Fibroblast of lung (primary cell): ENCODE measurements around the gene ZNF302. TPM values are rescaled to one million over a fixed set of nuclear protein-coding genes. Genes with fewer than 3 reads are reported as not detected.

ENCODE experiments used
- DNase-seq, 2 donors: peaks; one replicate each; pipeline versions ENCODE4 v3.0.0 to v3.0.0-alpha.2; 2010; ENCODE audit warnings: low read depth in 2 of 2
- H2AFZ ChIP-seq: 2 replicates; pipeline ENCODE4 v1.5.1; 2012; ENCODE audit warnings: low read length, control low read depth, inconsistent platforms
- H3K27ac ChIP-seq: 2 replicates; pipeline ENCODE4 v1.5.1; 2011; ENCODE audit warnings: low read length, control low read depth; ENCODE audit not compliant: insufficient read depth
- H3K27me3 ChIP-seq: 2 replicates; pipeline ENCODE4 v1.5.1; 2011; ENCODE audit warnings: mild to moderate bottlenecking, low read length; ENCODE audit not compliant: control insufficient read depth, insufficient read depth
- H3K36me3 ChIP-seq: 2 replicates; pipeline ENCODE4 v1.5.1; 2011; ENCODE audit warnings: low read length; ENCODE audit not compliant: control insufficient read depth, insufficient read depth
- H3K4me1 ChIP-seq: 2 replicates; pipeline ENCODE4 v1.5.1; 2011; ENCODE audit warnings: low read length; ENCODE audit not compliant: control insufficient read depth, insufficient read depth; ENCODE audit errors: extremely low read depth
- H3K4me2 ChIP-seq: 2 replicates; pipeline ENCODE4 v1.5.1; 2011; ENCODE audit warnings: low read length, control low read depth; ENCODE audit not compliant: insufficient read depth; ENCODE audit errors: extremely low read depth
- H3K4me3 ChIP-seq, 4 experiments: fragments of 200-600 bp in 1 of 4; sonication (generic) in 1 of 4; replicated peaks in 1 of 4; 2 replicates each; pipeline ENCODE4 v1.5.1; 2011 to 2016; ENCODE audit warnings: low read length in 4 of 4, low read depth in 3 of 4, mild to moderate bottlenecking in 3 of 4, control low read depth in 2 of 4, inconsistent platforms in 1 of 4, mixed read lengths in 1 of 4; ENCODE audit not compliant: insufficient read depth in 1 of 4; ENCODE audit errors: control extremely low read depth in 1 of 4
- H3K79me2 ChIP-seq: 2 replicates; pipeline ENCODE4 v1.5.1; 2012; ENCODE audit warnings: mild to moderate bottlenecking, low read length, inconsistent platforms; ENCODE audit not compliant: control insufficient read depth, insufficient read depth
- H3K9ac ChIP-seq: 2 replicates; pipeline ENCODE4 v1.5.1; 2011; ENCODE audit warnings: mild to moderate bottlenecking, low read length, control low read depth; ENCODE audit not compliant: insufficient read depth
- H3K9me3 ChIP-seq: 2 replicates; pipeline ENCODE4 v1.5.1; 2012; ENCODE audit warnings: low read depth, low read length; ENCODE audit not compliant: control insufficient read depth, insufficient read depth
- H4K20me1 ChIP-seq: 2 replicates; pipeline ENCODE4 v1.5.1; 2011; ENCODE audit warnings: low read length; ENCODE audit not compliant: control insufficient read depth, insufficient read depth; ENCODE audit errors: extremely low read depth
- EZH2 ChIP-seq: IDR thresholded peaks from 2 replicates; pipeline ENCODE4 v1.5.1; 2012; ENCODE audit warnings: low read length, control low read depth, mild to moderate bottlenecking; ENCODE audit errors: missing control alignments
- polyA plus RNA-seq, 2 donors: library from polyadenylated mRNA; depleted of rRNA in 1 of 2; stranded (reverse) in 1 of 2; unstranded in 1 of 2; fragments of >200 nt; gene quantifications; 2 replicates each; pipeline ENCODE4 v1.2.1, GENCODE V29; 2011 to 2012; ENCODE audit warnings: missing spikeins in 1 of 2
- total RNA-seq: library from RNA; depleted of rRNA; stranded (reverse); fragments of >200 nt; gene quantifications from 2 replicates; pipeline ENCODE4 v1.2.1, GENCODE V29; 2014
- TF ChIP-seq, protein P1 (sequence below), 2 donors: IDR thresholded peaks in 1 of 2; conservative IDR thresholded peaks in 1 of 2; 1 replicate in 1 of 2; 2 replicates in 1 of 2; pipeline ENCODE4 v1.5.1; 2011 to 2012; ENCODE audit warnings: low read length in 2 of 2, control low read depth in 1 of 2, inconsistent platforms in 1 of 2, low read depth in 1 of 2, mild to moderate bottlenecking in 1 of 2

The ZNF302 gene
- total and polyA plus RNA-seq, 2 donors (not counting 1 experiment from before 2014, with no cell fraction given), result 14.5 to 21.6 TPM

DNA sequence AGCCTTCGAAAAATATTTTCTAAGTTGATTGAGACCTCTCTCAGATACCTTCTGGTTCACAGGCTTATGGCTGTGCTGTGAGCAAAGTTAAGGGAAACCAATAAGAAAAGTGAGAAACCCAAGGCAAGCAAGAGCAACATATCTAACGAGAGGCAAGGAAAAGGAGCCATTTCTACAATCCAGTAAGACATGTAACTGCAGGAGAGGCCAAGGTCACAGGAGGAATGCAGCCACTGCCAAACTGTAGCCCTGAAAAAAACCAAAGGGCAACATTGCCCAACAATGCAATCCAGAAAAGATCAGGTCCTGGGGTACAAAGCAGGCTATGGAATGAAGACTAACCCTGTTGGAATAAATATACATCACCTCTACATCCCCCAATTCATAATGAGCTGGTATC lies 21.8 kb upstream of the ZNF302 start:
- H3K4me1 ChIP-seq, result no peaks in the 10 kb centered on the region
- no peak overlapping the region for H3K27ac ChIP-seq
- no peaks in the 10 kb centered on the region for H3K36me3 ChIP-seq
- TF ChIP-seq, protein P1, sequence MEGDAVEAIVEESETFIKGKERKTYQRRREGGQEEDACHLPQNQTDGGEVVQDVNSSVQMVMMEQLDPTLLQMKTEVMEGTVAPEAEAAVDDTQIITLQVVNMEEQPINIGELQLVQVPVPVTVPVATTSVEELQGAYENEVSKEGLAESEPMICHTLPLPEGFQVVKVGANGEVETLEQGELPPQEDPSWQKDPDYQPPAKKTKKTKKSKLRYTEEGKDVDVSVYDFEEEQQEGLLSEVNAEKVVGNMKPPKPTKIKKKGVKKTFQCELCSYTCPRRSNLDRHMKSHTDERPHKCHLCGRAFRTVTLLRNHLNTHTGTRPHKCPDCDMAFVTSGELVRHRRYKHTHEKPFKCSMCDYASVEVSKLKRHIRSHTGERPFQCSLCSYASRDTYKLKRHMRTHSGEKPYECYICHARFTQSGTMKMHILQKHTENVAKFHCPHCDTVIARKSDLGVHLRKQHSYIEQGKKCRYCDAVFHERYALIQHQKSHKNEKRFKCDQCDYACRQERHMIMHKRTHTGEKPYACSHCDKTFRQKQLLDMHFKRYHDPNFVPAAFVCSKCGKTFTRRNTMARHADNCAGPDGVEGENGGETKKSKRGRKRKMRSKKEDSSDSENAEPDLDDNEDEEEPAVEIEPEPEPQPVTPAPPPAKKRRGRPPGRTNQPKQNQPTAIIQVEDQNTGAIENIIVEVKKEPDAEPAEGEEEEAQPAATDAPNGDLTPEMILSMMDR (conservative IDR thresholded peaks at IDR 0.05 in 1 of 2, IDR thresholded peaks at IDR 0.05 in 1 of 2; ENCODE audit: low read depth in 1 of 2, low read length in 2 of 2), result no peak
- no peak for TF ChIP-seq EZH2
- no peak overlapping the region for H3K4me2 ChIP-seq
- no peaks in the 10 kb centered on the region for H3K27me3 ChIP-seq
- H3K4me3 ChIP-seq, result no peak overlapping the region
- H2AFZ ChIP-seq, result no peak overlapping the region
- no peak for DNase-seq
- no peak overlapping the region for H3K9ac ChIP-seq
- H3K79me2 ChIP-seq, result no peaks in the 10 kb centered on the region
- no peaks in the 10 kb centered on the region for H3K9me3 ChIP-seq
- H4K20me1 ChIP-seq, result no peaks in the 10 kb centered on the region

DNA sequence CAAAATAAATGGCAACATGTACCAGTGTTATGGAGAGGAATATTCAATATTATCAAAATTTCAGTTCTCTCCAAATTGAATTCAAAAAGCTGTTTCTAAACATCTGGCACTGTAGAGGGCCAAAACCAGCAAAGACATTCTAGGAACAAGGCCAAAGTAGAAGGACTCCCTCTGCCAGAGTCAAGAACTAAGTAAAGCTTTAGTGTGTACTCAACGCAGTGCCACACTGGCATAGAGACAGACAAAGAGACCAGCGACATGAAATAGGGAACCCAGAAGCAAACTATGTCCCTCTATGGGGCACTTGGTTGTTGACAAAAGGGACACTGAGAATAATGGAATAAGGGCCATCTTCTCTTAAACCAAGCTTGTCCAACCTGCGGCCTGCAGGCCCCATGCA lies 16.1 kb upstream of the ZNF302 start:
- DNase-seq, result no peak
- Histone ChIP-seq H3K9ac (no peak overlapping the region), H3K27me3 (no peaks in the 10 kb centered on the region), H3K9me3 (no peaks in the 10 kb centered on the region), H3K27ac (no peak overlapping the region), H3K4me1 (no peaks in the 10 kb centered on the region), H3K4me2 (no peak overlapping the region), H4K20me1 (no peaks in the 10 kb centered on the region), H3K79me2 (no peaks in the 10 kb centered on the region), H2AFZ (no peak overlapping the region), H3K4me3 (no peak overlapping the region), H3K36me3 (no peaks in the 10 kb centered on the region)
- no peak for TF ChIP-seq EZH2
- TF ChIP-seq, protein P1 (conservative IDR thresholded peaks at IDR 0.05 in 1 of 2, IDR thresholded peaks at IDR 0.05 in 1 of 2; ENCODE audit: low read depth in 1 of 2, low read length in 2 of 2), result no peak

DNA sequence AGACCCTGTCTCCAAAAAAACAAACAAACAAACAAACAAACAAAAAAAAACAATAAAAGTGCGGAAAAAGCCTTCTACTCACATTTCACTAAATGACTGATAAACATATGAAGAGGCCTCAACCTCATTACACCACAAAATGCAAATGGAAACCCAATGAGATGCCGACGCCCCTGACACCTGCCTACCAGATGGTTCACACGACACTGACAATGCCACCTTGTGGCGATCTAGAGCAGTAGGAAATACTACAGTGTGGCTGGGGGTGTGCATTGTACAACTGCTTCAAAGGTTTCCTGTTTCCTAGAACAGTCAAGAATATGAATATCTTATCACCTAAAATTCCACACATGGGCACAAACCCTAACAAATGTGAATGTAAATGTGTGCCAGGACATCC lies 14.6 kb upstream of the ZNF302 start:
- Histone ChIP-seq H3K27me3 (no peaks in the 10 kb centered on the region), H3K9ac (no peak overlapping the region), H3K27ac (no peak overlapping the region), H4K20me1 (no peaks in the 10 kb centered on the region), H2AFZ (no peak overlapping the region), H3K4me1 (no peaks in the 10 kb centered on the region), H3K9me3 (no peaks in the 10 kb centered on the region), H3K4me3 (no peak overlapping the region), H3K36me3 (no peaks in the 10 kb centered on the region), H3K4me2 (no peak overlapping the region), H3K79me2 (no peaks in the 10 kb centered on the region)
- DNase-seq, result no peak
- TF ChIP-seq, protein P1 (conservative IDR thresholded peaks at IDR 0.05 in 1 of 2, IDR thresholded peaks at IDR 0.05 in 1 of 2; ENCODE audit: low read depth in 1 of 2, low read length in 2 of 2), result peak in 1 of 2 donors; percentile 13
- TF ChIP-seq EZH2, result no peak
